Measurements from ENCODE around the gene CR2. TPM values are rescaled to one million over a fixed set of nuclear protein-coding genes. Genes with fewer than 3 reads are reported as not detected.

CR2 gene
- total and polyA plus RNA-seq, 4 donors: 0.06 to 3.6 (median 0.48) TPM

DNA sequence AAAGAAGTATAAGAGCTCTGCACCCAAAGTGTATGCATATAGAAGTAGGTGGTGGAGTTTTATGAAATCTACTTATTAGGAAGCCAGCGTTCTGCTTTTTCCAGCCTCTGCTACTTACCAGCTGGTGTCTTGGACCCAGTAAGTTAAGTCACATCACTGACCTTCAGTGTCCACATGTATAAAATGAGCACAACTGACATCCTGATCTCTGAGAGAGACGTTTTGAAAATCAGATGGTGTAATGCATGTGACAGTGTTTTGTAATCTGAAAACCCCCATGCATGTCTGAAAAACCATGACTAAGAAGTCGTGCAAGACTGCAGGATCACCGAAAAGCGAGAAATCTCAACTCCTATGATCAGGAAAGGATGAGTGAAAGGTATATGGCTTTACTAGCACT, 43.8 kb downstream of the CR2 start:
- no peak for ATAC-seq (ENCODE audit: insufficient read depth, low FRiP score)
- Histone ChIP-seq H3K9ac (ENCODE audit: insufficient read depth in 1 of 2, low read length in 2 of 2) (no peak overlapping the region), H3K4me1 (ENCODE audit: control insufficient read depth in 5 of 5, insufficient read depth in 5 of 5, low read length in 5 of 5) (peaks cover 0 to 6% (median 0%) of the 10 kb centered on the region in 5 donors), H3K4me3 (no peak overlapping the region), H3K36me3 (ENCODE audit: control insufficient read depth in 4 of 4, insufficient read depth in 4 of 4, low read length in 4 of 4) (no peaks in the 10 kb centered on the region), H3K9me3 (ENCODE audit: control insufficient read depth in 4 of 4, insufficient read depth in 3 of 4, low read length in 3 of 4) (peaks cover 0 to 3% (median 0%) of the 10 kb centered on the region in 4 donors), H3K27me3 (ENCODE audit: control insufficient read depth in 3 of 3, insufficient read depth in 3 of 3, low read length in 2 of 3) (peaks cover 0 to 56% (median 51%) of the 10 kb centered on the region in 3 donors), H3K27ac (ENCODE audit: low read depth in 1 of 2, low read length in 1 of 2) (no peak overlapping the region)
- DNase-seq: no peak
- WGBS, 2 donors: 27 to 50% methylated on average over 5 of the region's 5 CpGs
- no peak for TF ChIP-seq CTCF (IDR thresholded peaks at IDR 0.05; ENCODE audit: control extremely low read depth, extremely low read depth)

GRCh38 chr1:207499573-207499972, 45.4 kb downstream of the CR2 start:
- ATAC-seq (ENCODE audit: insufficient read depth, low FRiP score) (peak; percentile 71), DNase-seq (peak; percentile 65 to 85 (median 67))
- WGBS, 2 donors: 2 to 3% methylated on average over 4 of the region's 4 CpGs
- H3K36me3 ChIP-seq (ENCODE audit: control insufficient read depth in 4 of 4, insufficient read depth in 4 of 4, low read length in 4 of 4): no peaks in the 10 kb centered on the region
- H3K27me3 ChIP-seq (ENCODE audit: control insufficient read depth in 3 of 3, insufficient read depth in 3 of 3, low read length in 2 of 3): peaks cover 0 to 50% (median 46%) of the 10 kb centered on the region in 3 donors
- H3K9me3 ChIP-seq (ENCODE audit: control insufficient read depth in 4 of 4, insufficient read depth in 3 of 4, low read length in 3 of 4): peaks cover 0 to 3% (median 0%) of the 10 kb centered on the region in 4 donors
- H3K27ac ChIP-seq (ENCODE audit: low read depth in 1 of 2, low read length in 1 of 2): no peak overlapping the region
- H3K4me1 ChIP-seq (ENCODE audit: control insufficient read depth in 5 of 5, insufficient read depth in 5 of 5, low read length in 5 of 5): peaks cover 0 to 6% (median 0%) of the 10 kb centered on the region in 5 donors
- no peak overlapping the region for H3K9ac ChIP-seq (ENCODE audit: insufficient read depth in 1 of 2, low read length in 2 of 2)
- no peak overlapping the region for H3K4me3 ChIP-seq
- peak; percentile 62 for TF ChIP-seq CTCF (IDR thresholded peaks at IDR 0.05; ENCODE audit: control extremely low read depth, extremely low read depth)

- ATAC-seq (ENCODE audit: insufficient read depth, low FRiP score): no peak
- H3K27ac ChIP-seq (ENCODE audit: low read depth in 1 of 2, low read length in 1 of 2): no peak overlapping the region
- 72 to 89% methylated on average over 3 of the region's 3 CpGs for WGBS, 2 donors
- H3K9me3 ChIP-seq (ENCODE audit: control insufficient read depth in 4 of 4, insufficient read depth in 3 of 4, low read length in 3 of 4): peaks cover 0 to 3% (median 0%) of the 10 kb centered on the region in 4 donors
- no peak for DNase-seq
- no peak overlapping the region for H3K9ac ChIP-seq (ENCODE audit: insufficient read depth in 1 of 2, low read length in 2 of 2)
- no peaks in the 10 kb centered on the region for H3K36me3 ChIP-seq (ENCODE audit: control insufficient read depth in 4 of 4, insufficient read depth in 4 of 4, low read length in 4 of 4)
- TF ChIP-seq CTCF (IDR thresholded peaks at IDR 0.05; ENCODE audit: control extremely low read depth, extremely low read depth): no peak
- peaks cover 0 to 6% (median 0%) of the 10 kb centered on the region in 5 donors for H3K4me1 ChIP-seq (ENCODE audit: control insufficient read depth in 5 of 5, insufficient read depth in 5 of 5, low read length in 5 of 5)
- peaks cover 0 to 45% (median 44%) of the 10 kb centered on the region in 3 donors for H3K27me3 ChIP-seq (ENCODE audit: control insufficient read depth in 3 of 3, insufficient read depth in 3 of 3, low read length in 2 of 3)
- H3K4me3 ChIP-seq: no peak overlapping the region
These were observed 46.2 kb downstream of the CR2 start for GRCh38 chr1:207500306-207500705.

DNA sequence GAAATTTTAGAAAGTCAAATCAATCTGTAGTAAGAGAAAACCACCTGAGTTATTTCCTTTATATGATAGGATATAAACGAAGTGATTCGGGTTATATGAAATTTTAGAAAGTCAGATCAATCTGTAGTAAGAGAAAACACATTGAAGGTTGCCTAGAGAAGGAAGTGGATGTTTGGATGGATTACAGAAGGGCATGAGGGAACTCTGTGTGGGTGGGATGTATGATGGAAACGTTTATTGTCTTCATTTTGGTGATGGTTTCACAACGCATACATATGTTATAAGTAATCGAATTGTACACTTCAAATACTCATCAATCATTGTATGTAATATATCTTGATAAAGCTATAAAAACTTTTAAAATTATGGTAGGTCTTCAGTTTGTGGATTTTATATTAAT, 46.9 kb downstream of the CR2 start:
- peaks cover 0 to 38% (median 36%) of the 10 kb centered on the region in 3 donors for H3K27me3 ChIP-seq (ENCODE audit: control insufficient read depth in 3 of 3, insufficient read depth in 3 of 3, low read length in 2 of 3)
- no peak for DNase-seq
- H3K36me3 ChIP-seq (ENCODE audit: control insufficient read depth in 4 of 4, insufficient read depth in 4 of 4, low read length in 4 of 4): no peaks in the 10 kb centered on the region
- H3K4me1 ChIP-seq (ENCODE audit: control insufficient read depth in 5 of 5, insufficient read depth in 5 of 5, low read length in 5 of 5): peaks cover 0 to 4% (median 0%) of the 10 kb centered on the region in 5 donors
- no peak overlapping the region for H3K9ac ChIP-seq (ENCODE audit: insufficient read depth in 1 of 2, low read length in 2 of 2)
- TF ChIP-seq CTCF (IDR thresholded peaks at IDR 0.05; ENCODE audit: control extremely low read depth, extremely low read depth): no peak
- no peaks in the 10 kb centered on the region for H3K9me3 ChIP-seq (ENCODE audit: control insufficient read depth in 4 of 4, insufficient read depth in 3 of 4, low read length in 3 of 4)
- no peak for ATAC-seq (ENCODE audit: insufficient read depth, low FRiP score)
- 62 to 78% methylated on average over 5 of the region's 5 CpGs for WGBS, 2 donors
- H3K27ac ChIP-seq (ENCODE audit: low read depth in 1 of 2, low read length in 1 of 2): no peak overlapping the region
- no peak overlapping the region for H3K4me3 ChIP-seq

Measured in lung (tissue), 12 donors.